ENCODE measurements around the gene ZDHHC16. TPM values are rescaled to one million over a fixed set of nuclear protein-coding genes. Genes with fewer than 3 reads are reported as not detected.

The ZDHHC16 gene
- total and polyA plus RNA-seq, 10 of the 15 experiments (the other 5 are each of a cell fraction or from before 2014, with no cell fraction given) = 16.8 to 63.1 (median 29.8) TPM

DNA sequence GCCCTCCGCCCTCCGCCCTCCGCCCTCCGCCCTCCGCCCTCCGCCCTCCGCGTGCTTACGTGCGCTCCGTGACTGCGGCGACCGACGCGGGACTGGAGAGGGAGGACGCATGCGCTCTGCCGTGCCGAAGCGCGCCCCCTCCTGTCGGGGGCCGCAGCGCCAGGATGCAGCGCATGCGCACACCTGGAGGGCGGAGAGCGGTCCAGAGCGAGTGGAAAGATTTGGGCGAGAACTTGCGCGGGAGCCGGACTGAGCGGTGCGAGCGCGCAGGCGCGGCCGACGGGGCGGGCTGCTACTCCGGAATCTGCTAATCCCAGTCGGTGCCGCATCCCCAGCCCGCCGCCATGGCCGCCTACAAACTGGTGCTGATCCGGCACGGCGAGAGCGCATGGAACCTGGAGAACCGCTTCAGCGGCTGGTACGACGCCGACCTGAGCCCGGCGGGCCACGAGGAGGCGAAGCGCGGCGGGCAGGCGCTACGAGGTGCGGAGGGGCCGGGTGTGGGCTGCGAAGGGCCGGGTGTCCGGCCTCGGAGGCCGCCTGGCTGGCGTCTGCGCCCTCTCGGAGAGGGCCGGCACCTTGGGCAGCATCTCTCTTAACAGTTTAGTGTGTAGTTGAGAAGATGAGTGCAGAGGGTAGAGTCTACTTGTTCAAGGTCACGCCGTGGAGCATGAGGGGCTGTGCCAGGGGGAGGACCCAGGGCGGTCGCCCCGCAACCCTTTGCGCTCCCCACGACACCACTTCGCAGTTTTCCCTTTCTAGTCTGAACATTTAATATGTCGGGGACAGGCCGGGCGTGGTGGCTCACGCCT is 19.8 kb upstream of the ZDHHC16 start, which contains the start of gene PGAM1:
PGAM1 (plus strand) TSS at position 228 of the 812 bp plus-strand sequence; CDS start at position 345, 117 bp downstream.
- no TSS peak for BruUV-seq (replicated peaks)
- POLR2A ChIA-PET = interaction anchor here (2.4 kb wide), 1 partner anchor 19 kb away, joined by 6 read pairs; no protein-coding TSS in a partner anchor
- peaks cover 55% of the 10 kb centered on the region for H3K79me2 ChIP-seq (ENCODE audit: control insufficient read depth, insufficient read depth, low read length)
- peak; percentile 71; the same call in 1 of the 2 replicates for TF ChIP-seq BACH1 (IDR thresholded peaks at IDR 0.05; ENCODE audit: borderline replicate concordance)
- TF ChIP-seq TAF1 (IDR thresholded peaks at IDR 0.05; ENCODE audit: borderline replicate concordance, low read depth, low read length) = peak; percentile 64; the same call in 1 of the 2 replicates
- TF ChIP-seq KLF5 (IDR thresholded peaks at IDR 0.05; ENCODE audit: partially characterized antibody) = peak; percentile 72
- no peak for TF ChIP-seq TCF7 (IDR thresholded peaks at IDR 0.05; ENCODE audit: borderline replicate concordance)
- no peak for TF ChIP-seq BMI1 (IDR thresholded peaks at IDR 0.05; ENCODE audit: borderline replicate concordance)
- no peak for TF ChIP-seq SRF (IDR thresholded peaks at IDR 0.05; ENCODE audit: low read depth in 2 of 2, low read length in 2 of 2)
- TF ChIP-seq SMAD5 (IDR thresholded peaks at IDR 0.05; ENCODE audit: low read depth) = no peak; the same call in 1 of the 2 replicates
- TF ChIP-seq, protein P1, sequence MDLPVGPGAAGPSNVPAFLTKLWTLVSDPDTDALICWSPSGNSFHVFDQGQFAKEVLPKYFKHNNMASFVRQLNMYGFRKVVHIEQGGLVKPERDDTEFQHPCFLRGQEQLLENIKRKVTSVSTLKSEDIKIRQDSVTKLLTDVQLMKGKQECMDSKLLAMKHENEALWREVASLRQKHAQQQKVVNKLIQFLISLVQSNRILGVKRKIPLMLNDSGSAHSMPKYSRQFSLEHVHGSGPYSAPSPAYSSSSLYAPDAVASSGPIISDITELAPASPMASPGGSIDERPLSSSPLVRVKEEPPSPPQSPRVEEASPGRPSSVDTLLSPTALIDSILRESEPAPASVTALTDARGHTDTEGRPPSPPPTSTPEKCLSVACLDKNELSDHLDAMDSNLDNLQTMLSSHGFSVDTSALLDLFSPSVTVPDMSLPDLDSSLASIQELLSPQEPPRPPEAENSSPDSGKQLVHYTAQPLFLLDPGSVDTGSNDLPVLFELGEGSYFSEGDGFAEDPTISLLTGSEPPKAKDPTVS (IDR thresholded peaks at IDR 0.05; ENCODE audit: low read depth, low read length) = no peak
- TF ChIP-seq BHLHE40 (IDR thresholded peaks at IDR 0.05; ENCODE audit: borderline replicate concordance in 1 of 2, low read depth in 2 of 2, low read length in 1 of 2) = peak; percentile 48 to 52; a peak in 3 of 4 replicates
- TF ChIP-seq SREBF2 (IDR thresholded peaks at IDR 0.05; ENCODE audit: low read length) = no peak
- no peak for TF ChIP-seq CHD1 (IDR thresholded peaks at IDR 0.05; ENCODE audit: low read depth, low read length)
- TF ChIP-seq EGR1 (IDR thresholded peaks at IDR 0.05; ENCODE audit: borderline replicate concordance in 1 of 2, low read depth in 2 of 2, low read length in 2 of 2) = peak in 1 of 2 experiments; percentile 46; a peak in 1 of 3 replicates
- TF ChIP-seq CEBPB (IDR thresholded peaks at IDR 0.05; ENCODE audit: borderline replicate concordance in 1 of 2, low read depth in 2 of 2, low read length in 2 of 2) = no peak
- TF ChIP-seq HDGF (IDR thresholded peaks at IDR 0.05) = peak; percentile 86
- peak; percentile 81 for TF ChIP-seq POLR2A (IDR thresholded peaks at IDR 0.05; ENCODE audit: low read depth, low read length)
- no peak for TF ChIP-seq ZNF24 (IDR thresholded peaks at IDR 0.05)
- TF ChIP-seq NFYB (IDR thresholded peaks at IDR 0.05; ENCODE audit: insufficient read depth, low read depth, low read length) = no peak
- TF ChIP-seq PAX8 (IDR thresholded peaks at IDR 0.05) = no peak
- TF ChIP-seq, protein P2, sequence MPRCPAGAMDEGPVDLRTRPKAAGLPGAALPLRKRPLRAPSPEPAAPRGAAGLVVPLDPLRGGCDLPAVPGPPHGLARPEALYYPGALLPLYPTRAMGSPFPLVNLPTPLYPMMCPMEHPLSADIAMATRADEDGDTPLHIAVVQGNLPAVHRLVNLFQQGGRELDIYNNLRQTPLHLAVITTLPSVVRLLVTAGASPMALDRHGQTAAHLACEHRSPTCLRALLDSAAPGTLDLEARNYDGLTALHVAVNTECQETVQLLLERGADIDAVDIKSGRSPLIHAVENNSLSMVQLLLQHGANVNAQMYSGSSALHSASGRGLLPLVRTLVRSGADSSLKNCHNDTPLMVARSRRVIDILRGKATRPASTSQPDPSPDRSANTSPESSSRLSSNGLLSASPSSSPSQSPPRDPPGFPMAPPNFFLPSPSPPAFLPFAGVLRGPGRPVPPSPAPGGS (IDR thresholded peaks at IDR 0.05; ENCODE audit: borderline replicate concordance, insufficient read depth, low read depth, low read length, poor library complexity, severe bottlenecking) = no peak
- peak; percentile 12; the same call in 2 of the 3 replicates for TF ChIP-seq POU2F2 (IDR thresholded peaks at IDR 0.05; ENCODE audit: borderline replicate concordance, low read depth, low read length)
- peak; percentile 39; the same call in 1 of the 2 replicates for TF ChIP-seq CHD2 (IDR thresholded peaks at IDR 0.05; ENCODE audit: borderline replicate concordance, low read depth, low read length)
- TF ChIP-seq YBX1 (IDR thresholded peaks at IDR 0.05) = no peak
- TF ChIP-seq SIN3A (IDR thresholded peaks at IDR 0.05; ENCODE audit: low read depth, low read length) = no peak

More for the DNA sequence above, 19.8 kb upstream of the ZDHHC16 start, which contains the start of gene PGAM1:
- peak; percentile 66 for FAIRE-seq
- under 1% methylated on average over 78 of the region's 90 CpGs for WGBS (ENCODE audit: insufficient coverage, insufficient replicate concordance, low lambda C conversion rate, missing lambda C conversion rate)
- in situ Hi-C loops (cut with MboI) = no loop called here
- peaks cover 4 to 16% of the 10 kb centered on the region in 2 experiments; a peak in 3 of 4 replicates for H3K36me3 ChIP-seq (ENCODE audit: control insufficient read depth in 2 of 2, insufficient read depth in 2 of 2, low read length in 1 of 2)
- DNase-seq (ENCODE audit: low read depth, low spot score) = peak; percentile 95
- SMC1A ChIA-PET (ENCODE audit: uncharacterized antibody, unreplicated experiment) = no interaction called here
- intact Hi-C loops (cut with micrococcal nuclease; ENCODE audit: unreplicated experiment) = loop anchor here (2.0 to 5.0 kb wide), 2 partner anchors 19 to 71 kb away; partner anchors contain the start of genes MMS19 and UBTD1
- H3K9me3 ChIP-seq (replicated peaks; ENCODE audit: control insufficient read depth, insufficient read depth, low read length) = no peaks in the 10 kb centered on the region
- peak within 1 kb of the TSS; percentile 78 for H3K4me2 ChIP-seq (ENCODE audit: control insufficient read depth, insufficient read depth)
- peak within 1 kb of the TSS; percentile 86 for H2AFZ ChIP-seq (ENCODE audit: control insufficient read depth, low read depth, low read length)
- peaks cover 6% of the 10 kb centered on the region; the same call in 1 of the 2 replicates for H4K20me1 ChIP-seq (ENCODE audit: control insufficient read depth, insufficient read depth)
- peak; percentile 92 for ATAC-seq
- H3K4me1 ChIP-seq (ENCODE audit: control insufficient read depth, insufficient read depth, low read length) = peaks cover 18% of the 10 kb centered on the region
- H3K4me3 ChIP-seq = peak within 1 kb of the TSS; percentile 97
- RAD21 ChIA-PET (ENCODE audit: unreplicated experiment) = no interaction called here
- H3K9ac ChIP-seq (ENCODE audit: control insufficient read depth, insufficient read depth, low read length) = peak within 1 kb of the TSS; percentile 89
- CTCF ChIA-PET = no interaction called here
- no peaks in the 10 kb centered on the region for H3K27me3 ChIP-seq (replicated peaks in 1 of 2; ENCODE audit: control insufficient read depth in 2 of 2, insufficient read depth in 2 of 2, low read length in 1 of 2)
- peak within 1 kb of the TSS; percentile 95 for H3K27ac ChIP-seq (ENCODE audit: control insufficient read depth, insufficient read depth)

All from GM12878 (cell line).